K562 (cell line): Measurements from ENCODE around the gene DHRS3. TPM values are rescaled to one million over a fixed set of nuclear protein-coding genes. Genes with fewer than 3 reads are reported as not detected.

Experiments used
- ATAC-seq: fragments of 200-7000 bp; cut with Tn5 transposase; 3 replicates; pipeline ENCODE4 v1.9.1; 2020; ENCODE audit warnings: moderate library complexity
- BruUV-seq: library from RNA; stranded (reverse); fragments of 400-500 nt; replicated peaks from 2 replicates; lab custom pipeline; 2021; lab: Mats Ljungman, UMichigan
- CTCF ChIA-PET: fragments of 300-600 bp; formaldehyde crosslinking; extraction: SDS; loops from one replicate; lab custom pipeline; 2021; ENCODE audit warnings: low intra/inter-chr PET ratio; lab: Yijun Ruan, JAX
- POLR2A ChIA-PET: fragments of 300-600, 350-650 bp; sonication (Branson Sonifier 250); formaldehyde crosslinking; extraction: SDS; loops from one replicate; lab custom pipeline; 2021; ENCODE audit warnings: antibody characterized with exemption, inconsistent platforms; lab: Yijun Ruan, JAX
- DNase-seq, 4 experiments: peaks; one replicate each; pipeline versions ENCODE4 v3.0.0 to v3.0.0-alpha.2; 2011 to 2018; ENCODE audit warnings: low spot score in 3 of 4, mixed read lengths in 3 of 4; ENCODE audit errors: extremely low read depth in 1 of 4
- FAIRE-seq: peaks from 2 replicates; lab custom pipeline; 2011; peaks lifted over from hg19 to GRCh38; lab: Jason Lieb, UNC
- H2AFZ ChIP-seq: 2 replicates; pipeline ENCODE4 v1.6.0; 2011; ENCODE audit warnings: low read depth, low read length, control low read depth, inconsistent platforms
- H3K27ac ChIP-seq: fragments of 200-600 bp; 3 replicates; pipeline ENCODE4 v1.8.0; 2011; ENCODE audit warnings: low read depth, mild to moderate bottlenecking, control low read depth, inconsistent platforms, low read length, moderate library complexity, mixed read lengths; ENCODE audit errors: extremely low read depth
- H3K27me3 ChIP-seq, 2 experiments: fragments of 300-600 bp in 1 of 2; 2 replicates in 1 of 2; 3 replicates in 1 of 2; pipeline versions ENCODE4 v1.6.0 to v1.8.0; 2011; ENCODE audit warnings: inconsistent platforms in 2 of 2, low read length in 2 of 2, mild to moderate bottlenecking in 1 of 2, mixed read lengths in 1 of 2, moderate library complexity in 1 of 2; ENCODE audit not compliant: control insufficient read depth in 2 of 2, insufficient read depth in 2 of 2
- H3K36me3 ChIP-seq: fragments of 300-600 bp; 3 replicates; pipeline ENCODE4 v1.8.0; 2011; ENCODE audit warnings: mild to moderate bottlenecking, low read length, inconsistent platforms; ENCODE audit not compliant: control insufficient read depth, insufficient read depth
- H3K4me1 ChIP-seq, 2 experiments: fragments of 200-600 bp in 1 of 2; replicated peaks in 1 of 2; 2 replicates in 1 of 2; 3 replicates in 1 of 2; pipeline versions ENCODE4 v1.5.1 to v1.8.0; 2011; ENCODE audit warnings: inconsistent platforms in 2 of 2, low read length in 2 of 2, mild to moderate bottlenecking in 1 of 2, mixed read lengths in 1 of 2, moderate library complexity in 1 of 2; ENCODE audit not compliant: control insufficient read depth in 2 of 2, insufficient read depth in 2 of 2
- H3K4me2 ChIP-seq: 2 replicates; pipeline ENCODE4 v1.6.1; 2011; ENCODE audit warnings: low read length, control low read depth, inconsistent platforms, mixed read lengths; ENCODE audit not compliant: insufficient read depth
- H3K4me3 ChIP-seq: fragments of 200-600 bp; sonication (generic), shearing (Covaris generic); 2 replicates; pipeline ENCODE4 v1.5.1; 2016; ENCODE audit warnings: control low read depth, inconsistent platforms
- H3K79me2 ChIP-seq: fragments of 200-600 bp; 3 replicates; pipeline ENCODE4 v1.8.0; 2011; ENCODE audit warnings: low read length, inconsistent platforms; ENCODE audit not compliant: control insufficient read depth, insufficient read depth
- H3K9ac ChIP-seq, 2 experiments: 2 replicates each; pipeline versions ENCODE4 v1.6.0 to v1.6.1; 2011; ENCODE audit warnings: low read depth in 2 of 2, low read length in 2 of 2, control low read depth in 1 of 2, inconsistent platforms in 1 of 2, mild to moderate bottlenecking in 1 of 2, mixed read lengths in 1 of 2; ENCODE audit not compliant: insufficient read depth in 1 of 2
- H3K9me1 ChIP-seq: one replicate; pipeline ENCODE4 v1.6.0; 2011; ENCODE audit warnings: inconsistent platforms, mild to moderate bottlenecking, low read length, moderate library complexity; ENCODE audit not compliant: control insufficient read depth, insufficient read depth
- H3K9me3 ChIP-seq: replicated peaks from 2 replicates; pipeline ENCODE4 v1.5.1; 2011; ENCODE audit warnings: low read depth, low read length, inconsistent platforms; ENCODE audit not compliant: control insufficient read depth, insufficient read depth
- H4K20me1 ChIP-seq: replicated peaks from 2 replicates; pipeline ENCODE4 v1.6.1; 2011; ENCODE audit warnings: low read length, inconsistent platforms, mixed read lengths; ENCODE audit not compliant: control insufficient read depth, insufficient read depth
- E2F3 ChIP-seq: fragments of 250-450 bp; sonication (Bioruptor Pico); IDR thresholded peaks from 2 replicates; pipeline ENCODE4 v1.4.0; 2020; ENCODE audit warnings: mild to moderate bottlenecking
- EHMT2 ChIP-seq: fragments of 450-650 bp; IDR thresholded peaks from 2 replicates; pipeline ENCODE4 v1.6.1; 2018; ENCODE audit warnings: antibody characterized with exemption
- ILK ChIP-seq: fragments of 450-650 bp; IDR thresholded peaks from 2 replicates; pipeline ENCODE4 v1.6.1; 2016; ENCODE audit warnings: missing genetic modification characterization, low read depth, mild to moderate bottlenecking, missing compliant biosample characterization, moderate library complexity, borderline replicate concordance
- RBM14 ChIP-seq: fragments of 200-400 bp; formaldehyde crosslinking; IDR thresholded peaks from 2 replicates; pipeline ENCODE4 v1.6.1; 2018; ENCODE audit warnings: low read depth, mild to moderate bottlenecking, low read length, moderate library complexity, borderline replicate concordance; ENCODE audit not compliant: insufficient read depth
- SAP30 ChIP-seq: fragments of 200-600 bp; sonication (generic); IDR thresholded peaks from 2 replicates; pipeline ENCODE4 v1.6.1; 2012; ENCODE audit warnings: borderline replicate concordance, low read depth, mild to moderate bottlenecking, moderate library complexity, low read length, control low read depth, inconsistent platforms; ENCODE audit not compliant: insufficient read depth, poor library complexity, severe bottlenecking
- TFE3 ChIP-seq: fragments of 450-650 bp; formaldehyde crosslinking; IDR thresholded peaks from 2 replicates; pipeline ENCODE4 v1.4.0; 2020; ENCODE audit warnings: mild to moderate bottlenecking, mixed read lengths
- ZNF165 ChIP-seq: fragments of 250-450 bp; sonication (Bioruptor Pico); IDR thresholded peaks from 2 replicates; pipeline ENCODE4 v1.4.0; 2020; ENCODE audit warnings: borderline replicate concordance
- ZSCAN29 ChIP-seq: fragments of 450-650 bp; IDR thresholded peaks from 2 replicates; pipeline ENCODE4 v1.6.1; 2017
- whole genome bisulfite sequencing: fragments of 100-300 bp; shearing (Covaris generic); methylation state at CpG from one replicate; pipeline ENCODE4 v1.1.6; 2016; ENCODE audit warnings: low coverage, mixed read lengths; ENCODE audit not compliant: insufficient coverage; ENCODE audit errors: missing lambda C conversion rate; 5-methylcytosine and 5-hydroxymethylcytosine counted together
- in situ Hi-C: fragments of 300-500 bp; cut with MboI; formaldehyde crosslinking; loops from 4 replicates; pipeline ENCODE4 v1.15.0; 2018; ENCODE audit warnings: inconsistent platforms, mixed read lengths
- intact Hi-C: fragments of 100-400 bp; cut with micrococcal nuclease; formaldehyde crosslinking; loops from 2 replicates; pipeline ENCODE4 v1.14.2; 2022
- polyA plus RNA-seq, 8 experiments: library from polyadenylated mRNA; depleted of rRNA in 4 of 8; stranded (reverse) in 5 of 8; unstranded in 3 of 8; fragments of >200 nt; fragmentation: Nextera tagmentation in 2 of 8; fragmentation: Illumina TruSeq in 1 of 8; extraction: Ambion mirVana in 2 of 8; extraction: Trizol in 1 of 8; gene quantifications; 2 replicates each; pipeline versions ENCODE4 v1.2.1 to v1.2.3, GENCODE V29; 2011 to 2014; ENCODE audit warnings: inconsistent platforms in 1 of 8, missing spikeins in 1 of 8
- total RNA-seq, 7 experiments: library from RNA; depleted of rRNA in 6 of 7; stranded (reverse); fragments of >200 nt in 6 of 7; fragmentation: Illumina TruSeq in 2 of 7; extraction: Trizol in 2 of 7; gene quantifications; 2 replicates each; pipeline versions ENCODE4 v1.2.1 to v1.2.3, GENCODE V29; 2011 to 2021; ENCODE audit warnings: low replicate concordance in 1 of 7

The DHRS3 gene
- total and polyA plus RNA-seq, 9 of the 15 experiments (the other 6 are each of a cell fraction or from before 2014, with no cell fraction given): 21.0 to 116 (median 58.7) TPM

- no peak for ATAC-seq
- no peak overlapping the region for H2AFZ ChIP-seq
- H3K27me3 ChIP-seq: no peaks in the 10 kb centered on the region
- no peak for DNase-seq
- H3K9me3 ChIP-seq: no peaks in the 10 kb centered on the region
- no peaks in the 10 kb centered on the region for H3K9me1 ChIP-seq
- POLR2A ChIA-PET: interaction anchor here (0.8 to 3.3 kb wide), 3 partner anchors 8 to 219 kb away, joined by 3 to 15 read pairs (median 4); no protein-coding TSS in a partner anchor
- intact Hi-C loops (no loop called here), in situ Hi-C loops (no loop called here)
- TF ChIP-seq EHMT2 (no peak), ILK (tag) (no peak), ZNF165 (no peak), TFE3 (CRISPR knock-in tag) (no peak), RBM14 (no peak), E2F3 (CRISPR knock-in tag) (no peak), SAP30 (no peak), ZSCAN29 (no peak)
- no peaks in the 10 kb centered on the region; the same call in 1 of the 2 replicates for H4K20me1 ChIP-seq
- no peak overlapping the region for H3K27ac ChIP-seq
- H3K36me3 ChIP-seq: peaks cover 63% of the 10 kb centered on the region; the same call in 2 of the 3 replicates
- peak overlapping the region in 1 of 2 experiments; percentile 37; a peak in 1 of 4 replicates for H3K9ac ChIP-seq
- CTCF ChIA-PET: no interaction called here
- peaks cover 4 to 7% of the 10 kb centered on the region in 2 experiments; a peak in 4 of 5 replicates for H3K4me1 ChIP-seq
- peaks cover 63% of the 10 kb centered on the region for H3K79me2 ChIP-seq
- no peak for FAIRE-seq
- no TSS peak for BruUV-seq
- no peak overlapping the region for H3K4me3 ChIP-seq
- no peak overlapping the region for H3K4me2 ChIP-seq
- WGBS: 91% methylated on average over 10 of the region's 10 CpGs
These were observed 32.5 kb downstream of the DHRS3 start for GRCh38 chr1:12585536-12585935.
